HEK293 (cell line): ENCODE data around the gene PCTP.

Experiments used
- CTCF ChIA-PET: fragments of 350-600 bp; formaldehyde crosslinking; extraction: SDS; loops from one replicate; lab custom pipeline; 2021; ENCODE audit warnings: antibody characterized with exemption; lab: Yijun Ruan, JAX
- POLR2A ChIA-PET: fragments of 300-600 bp; formaldehyde crosslinking; extraction: SDS; loops from one replicate; lab custom pipeline; 2020; ENCODE audit warnings: antibody characterized with exemption, inconsistent platforms; lab: Yijun Ruan, JAX
- H3K27ac ChIP-seq: fragments of 200-500 bp; sonication (Bioruptor generic); 2 replicates; pipeline ENCODE4 v1.5.1; 2014; ENCODE audit warnings: low read depth, low read length, control low read depth, inconsistent platforms; ENCODE audit errors: extremely low read depth
- H3K36me3 ChIP-seq, 2 experiments: fragments of 200-500 bp in 1 of 2; sonication (Bioruptor generic) in 1 of 2; 1 replicate in 1 of 2; 2 replicates in 1 of 2; pipeline ENCODE4 v1.5.1; 2014 to 2017; ENCODE audit warnings: inconsistent platforms in 2 of 2, low read length in 2 of 2; ENCODE audit not compliant: control insufficient read depth in 2 of 2, insufficient read depth in 1 of 2
- H3K4me1 ChIP-seq: fragments of 200-500 bp; sonication (Bioruptor generic); 2 replicates; pipeline ENCODE4 v1.5.1; 2014; ENCODE audit warnings: mild to moderate bottlenecking, low read length, inconsistent platforms; ENCODE audit not compliant: control insufficient read depth, insufficient read depth
- H3K4me3 ChIP-seq: 2 replicates; pipeline ENCODE4 v1.5.1; 2011; ENCODE audit warnings: low read depth, mild to moderate bottlenecking, control low read depth, low read length, moderate library complexity
- H3K9me3 ChIP-seq: fragments of 200-500 bp; sonication (Bioruptor generic); 2 replicates; pipeline ENCODE4 v1.5.1; 2014; ENCODE audit warnings: low read depth, low read length, inconsistent platforms; ENCODE audit not compliant: control insufficient read depth, insufficient read depth
- GLI4 ChIP-seq: fragments of 450-650 bp; formaldehyde crosslinking; IDR thresholded peaks from 2 replicates; pipeline ENCODE4 v1.5.1; 2016; ENCODE audit warnings: missing biosample characterization, missing genetic modification characterization
- KLF1 ChIP-seq: fragments of 450-650 bp; formaldehyde crosslinking; IDR thresholded peaks from 2 replicates; pipeline ENCODE4 v1.5.1; 2016; ENCODE audit warnings: missing biosample characterization, missing genetic modification characterization
- PBX3 ChIP-seq: sonication (generic); formaldehyde crosslinking; IDR thresholded peaks from 2 replicates; pipeline ENCODE4 v1.8.1; 2022; ENCODE audit warnings: mild to moderate bottlenecking, moderate library complexity, missing genetic modification reagents
- SP2 ChIP-seq: fragments of 450-650 bp; formaldehyde crosslinking; IDR thresholded peaks from 2 replicates; pipeline ENCODE4 v1.5.1; 2016; ENCODE audit warnings: missing biosample characterization, missing genetic modification characterization
- SP7 ChIP-seq: fragments of 450-650 bp; formaldehyde crosslinking; IDR thresholded peaks from 2 replicates; pipeline ENCODE4 v1.5.1; 2016; ENCODE audit warnings: missing biosample characterization, missing genetic modification characterization
- ZBTB6 ChIP-seq: fragments of 450-650 bp; formaldehyde crosslinking; IDR thresholded peaks from 2 replicates; pipeline ENCODE4 v1.5.1; 2017; ENCODE audit warnings: missing biosample characterization, missing genetic modification characterization
- ZBTB7A ChIP-seq: fragments of 450-650 bp; formaldehyde crosslinking; IDR thresholded peaks from 2 replicates; pipeline ENCODE4 v1.5.1; 2016; ENCODE audit warnings: low read depth, missing biosample characterization, missing genetic modification characterization
- ZNF112 ChIP-seq: fragments of 450-650 bp; formaldehyde crosslinking; IDR thresholded peaks from 2 replicates; pipeline ENCODE4 v1.5.0; 2017; ENCODE audit warnings: missing biosample characterization, missing genetic modification characterization
- ZNF157 ChIP-seq: fragments of 450-650 bp; formaldehyde crosslinking; IDR thresholded peaks from 2 replicates; pipeline ENCODE4 v1.5.1; 2016; ENCODE audit warnings: missing biosample characterization, missing genetic modification characterization
- ZNF202 ChIP-seq: fragments of 450-650 bp; formaldehyde crosslinking; IDR thresholded peaks from 2 replicates; pipeline ENCODE4 v1.5.1; 2016; ENCODE audit warnings: missing biosample characterization, missing genetic modification characterization, borderline replicate concordance
- ZNF223 ChIP-seq: fragments of 450-650 bp; formaldehyde crosslinking; IDR thresholded peaks from 2 replicates; pipeline ENCODE4 v1.5.1; 2016; ENCODE audit warnings: missing biosample characterization, missing genetic modification characterization
- ZNF24 ChIP-seq: fragments of 450-650 bp; formaldehyde crosslinking; IDR thresholded peaks from 2 replicates; pipeline ENCODE4 v1.5.1; 2016; ENCODE audit warnings: missing biosample characterization, missing genetic modification characterization
- ZNF248 ChIP-seq: fragments of 450-650 bp; formaldehyde crosslinking; IDR thresholded peaks from 2 replicates; pipeline ENCODE4 v1.5.1; 2017; ENCODE audit warnings: missing biosample characterization, missing genetic modification characterization
- ZNF426 ChIP-seq: fragments of 450-650 bp; formaldehyde crosslinking; IDR thresholded peaks from 2 replicates; pipeline ENCODE4 v1.5.1; 2017; ENCODE audit warnings: missing biosample characterization, missing genetic modification characterization, mild to moderate bottlenecking, inconsistent platforms, moderate library complexity
- ZNF473 ChIP-seq: fragments of 450-650 bp; formaldehyde crosslinking; IDR thresholded peaks from 2 replicates; pipeline ENCODE4 v1.5.1; 2017; ENCODE audit warnings: missing biosample characterization, missing genetic modification characterization
- ZNF530 ChIP-seq: fragments of 450-650 bp; formaldehyde crosslinking; IDR thresholded peaks from 2 replicates; pipeline ENCODE4 v1.5.1; 2016; ENCODE audit warnings: low read depth, missing biosample characterization, missing genetic modification characterization
- ZNF544 ChIP-seq: fragments of 450-650 bp; formaldehyde crosslinking; IDR thresholded peaks from 2 replicates; pipeline ENCODE4 v1.5.0; 2017; ENCODE audit warnings: missing biosample characterization, missing genetic modification characterization
- ZNF548 ChIP-seq: fragments of 450-650 bp; formaldehyde crosslinking; IDR thresholded peaks from 2 replicates; pipeline ENCODE4 v1.5.1; 2016; ENCODE audit warnings: missing biosample characterization, missing genetic modification characterization
- ZNF629 ChIP-seq: fragments of 450-650 bp; formaldehyde crosslinking; IDR thresholded peaks from 2 replicates; pipeline ENCODE4 v1.5.1; 2017; ENCODE audit warnings: missing biosample characterization, missing genetic modification characterization
- ZNF785 ChIP-seq: fragments of 450-650 bp; formaldehyde crosslinking; IDR thresholded peaks from 2 replicates; pipeline ENCODE4 v1.5.1; 2016; ENCODE audit warnings: missing biosample characterization, missing genetic modification characterization
- ZSCAN5A ChIP-seq: fragments of 450-650 bp; formaldehyde crosslinking; IDR thresholded peaks from 2 replicates; pipeline ENCODE4 v1.5.1; 2016; ENCODE audit warnings: missing biosample characterization, missing genetic modification characterization
- ZXDB ChIP-seq: fragments of 450-650 bp; formaldehyde crosslinking; IDR thresholded peaks from 2 replicates; pipeline ENCODE4 v1.5.1; 2016; ENCODE audit warnings: missing biosample characterization, missing genetic modification characterization
- TF ChIP-seq, protein P1 (sequence below): fragments of 450-650 bp; formaldehyde crosslinking; IDR thresholded peaks from 2 replicates; pipeline ENCODE4 v1.5.1; 2016; ENCODE audit warnings: missing biosample characterization, missing genetic modification characterization
- TF ChIP-seq, protein P2 (sequence below): fragments of 450-650 bp; formaldehyde crosslinking; IDR thresholded peaks from 2 replicates; pipeline ENCODE4 v1.5.1; 2016; ENCODE audit warnings: missing biosample characterization, missing genetic modification characterization
- TF ChIP-seq, protein P3 (sequence below): fragments of 450-650 bp; formaldehyde crosslinking; IDR thresholded peaks from 2 replicates; pipeline ENCODE4 v1.5.1; 2017; ENCODE audit warnings: missing biosample characterization, missing genetic modification characterization

The PCTP gene

GRCh38 chr17:55722016-55722736, 28.7 kb upstream of the PCTP start (continued):
- TF ChIP-seq ZNF202 (tag by site-specific recombination) = no peak
- no peak for TF ChIP-seq KLF1 (tag by site-specific recombination)
- TF ChIP-seq ZSCAN5A (tag by site-specific recombination) = no peak
- no peak for TF ChIP-seq ZNF785 (tag by site-specific recombination)

GRCh38 chr17:55722742-55723487, 27.9 kb upstream of the PCTP start, which contains the start of gene TMEM100:
Gene TMEM100 (minus strand): TSS chr17:55722864. CDS start chr17:55721070, 1,794 bp downstream.
- Histone ChIP-seq H3K4me1 (peaks cover 42% of the 10 kb centered on the region), H3K36me3 (peaks cover 0 to 12% of the 10 kb centered on the region in 2 experiments; a peak in 1 of 3 replicates), H3K4me3 (peak within 1 kb of the TSS; percentile 14), H3K9me3 (no peaks in the 10 kb centered on the region), H3K27ac (no peak within 1 kb of the TSS)
- ChIA-PET POLR2A (interaction anchor here (3.3 kb wide), 1 partner anchor 28 kb away, joined by 22 read pairs; the partner anchor contains the start of gene PCTP), CTCF (interaction anchor here (1.1 to 5.2 kb wide), 7 partner anchors 12 to 197 kb away, joined by 3 to 40 read pairs (median 9); no protein-coding TSS in a partner anchor)
- TF ChIP-seq ZNF629 (peak; percentile 31; the same call in 1 of the 2 replicates), ZNF426 (tag by site-specific recombination) (no peak), PBX3 (CRISPR knock-in tag) (no peak), ZNF530 (tag by site-specific recombination) (no peak), ZNF223 (tag by site-specific recombination) (no peak), SP2 (tag by site-specific recombination) (peak; percentile 37), SP7 (tag by site-specific recombination) (peak; percentile 8; the same call in 1 of the 2 replicates), ZNF248 (no peak), ZBTB6 (tag by site-specific recombination) (no peak), ZNF157 (tag by site-specific recombination) (no peak), ZBTB7A (tag by site-specific recombination) (no peak), GLI4 (tag by site-specific recombination) (no peak), ZNF112 (tag by site-specific recombination) (no peak), ZXDB (tag by site-specific recombination) (no peak), ZNF473 (tag by site-specific recombination) (no peak), ZNF548 (tag by site-specific recombination) (no peak), ZNF24 (0 out of 2 replicates have a peak, but pooled peaks have one; percentile 24), ZNF544 (no peak)
- TF ChIP-seq, protein P1, sequence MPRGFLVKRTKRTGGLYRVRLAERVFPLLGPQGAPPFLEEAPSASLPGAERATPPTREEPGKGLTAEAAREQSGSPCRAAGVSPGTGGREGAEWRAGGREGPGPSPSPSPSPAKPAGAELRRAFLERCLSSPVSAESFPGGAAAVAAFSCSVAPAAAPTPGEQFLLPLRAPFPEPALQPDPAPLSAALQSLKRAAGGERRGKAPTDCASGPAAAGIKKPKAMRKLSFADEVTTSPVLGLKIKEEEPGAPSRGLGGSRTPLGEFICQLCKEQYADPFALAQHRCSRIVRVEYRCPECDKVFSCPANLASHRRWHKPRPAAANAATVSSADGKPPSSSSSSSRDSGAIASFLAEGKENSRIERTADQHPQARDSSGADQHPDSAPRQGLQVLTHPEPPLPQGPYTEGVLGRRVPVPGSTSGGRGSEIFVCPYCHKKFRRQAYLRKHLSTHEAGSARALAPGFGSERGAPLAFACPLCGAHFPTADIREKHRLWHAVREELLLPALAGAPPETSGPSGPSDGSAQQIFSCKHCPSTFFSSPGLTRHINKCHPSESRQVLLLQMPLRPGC (tag by site-specific recombination) = no peak
- TF ChIP-seq, protein P2, sequence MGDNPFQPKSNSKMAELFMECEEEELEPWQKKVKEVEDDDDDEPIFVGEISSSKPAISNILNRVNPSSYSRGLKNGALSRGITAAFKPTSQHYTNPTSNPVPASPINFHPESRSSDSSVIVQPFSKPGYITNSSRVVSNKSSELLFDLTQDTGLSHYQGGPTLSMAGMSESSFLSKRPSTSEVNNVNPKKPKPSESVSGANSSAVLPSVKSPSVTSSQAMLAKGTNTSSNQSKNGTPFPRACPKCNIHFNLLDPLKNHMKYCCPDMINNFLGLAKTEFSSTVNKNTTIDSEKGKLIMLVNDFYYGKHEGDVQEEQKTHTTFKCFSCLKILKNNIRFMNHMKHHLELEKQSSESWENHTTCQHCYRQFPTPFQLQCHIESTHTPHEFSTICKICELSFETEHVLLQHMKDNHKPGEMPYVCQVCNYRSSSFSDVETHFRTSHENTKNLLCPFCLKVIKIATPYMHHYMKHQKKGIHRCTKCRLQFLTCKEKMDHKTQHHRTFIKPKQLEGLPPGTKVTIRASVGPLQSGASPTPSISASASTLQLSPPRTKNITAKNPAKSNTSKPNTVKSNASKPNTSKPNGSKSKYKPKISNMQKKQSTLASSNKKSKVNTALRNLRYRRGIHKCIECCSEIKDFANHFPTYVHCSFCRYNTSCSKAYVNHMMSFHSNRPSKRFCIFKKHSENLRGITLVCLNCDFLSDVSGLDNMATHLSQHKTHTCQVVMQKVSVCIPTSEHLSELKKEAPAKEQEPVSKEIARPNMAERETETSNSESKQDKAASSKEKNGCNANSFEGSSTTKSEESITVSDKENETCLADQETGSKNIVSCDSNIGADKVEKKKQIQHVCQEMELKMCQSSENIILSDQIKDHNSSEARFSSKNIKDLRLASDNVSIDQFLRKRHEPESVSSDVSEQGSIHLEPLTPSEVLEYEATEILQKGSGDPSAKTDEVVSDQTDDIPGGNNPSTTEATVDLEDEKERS = no peak
- TF ChIP-seq, protein P3, sequence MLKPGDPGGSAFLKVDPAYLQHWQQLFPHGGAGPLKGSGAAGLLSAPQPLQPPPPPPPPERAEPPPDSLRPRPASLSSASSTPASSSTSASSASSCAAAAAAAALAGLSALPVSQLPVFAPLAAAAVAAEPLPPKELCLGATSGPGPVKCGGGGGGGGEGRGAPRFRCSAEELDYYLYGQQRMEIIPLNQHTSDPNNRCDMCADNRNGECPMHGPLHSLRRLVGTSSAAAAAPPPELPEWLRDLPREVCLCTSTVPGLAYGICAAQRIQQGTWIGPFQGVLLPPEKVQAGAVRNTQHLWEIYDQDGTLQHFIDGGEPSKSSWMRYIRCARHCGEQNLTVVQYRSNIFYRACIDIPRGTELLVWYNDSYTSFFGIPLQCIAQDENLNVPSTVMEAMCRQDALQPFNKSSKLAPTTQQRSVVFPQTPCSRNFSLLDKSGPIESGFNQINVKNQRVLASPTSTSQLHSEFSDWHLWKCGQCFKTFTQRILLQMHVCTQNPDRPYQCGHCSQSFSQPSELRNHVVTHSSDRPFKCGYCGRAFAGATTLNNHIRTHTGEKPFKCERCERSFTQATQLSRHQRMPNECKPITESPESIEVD = peak; percentile 34
